ENCODE measurements around the gene IVNS1ABP.

DNA sequence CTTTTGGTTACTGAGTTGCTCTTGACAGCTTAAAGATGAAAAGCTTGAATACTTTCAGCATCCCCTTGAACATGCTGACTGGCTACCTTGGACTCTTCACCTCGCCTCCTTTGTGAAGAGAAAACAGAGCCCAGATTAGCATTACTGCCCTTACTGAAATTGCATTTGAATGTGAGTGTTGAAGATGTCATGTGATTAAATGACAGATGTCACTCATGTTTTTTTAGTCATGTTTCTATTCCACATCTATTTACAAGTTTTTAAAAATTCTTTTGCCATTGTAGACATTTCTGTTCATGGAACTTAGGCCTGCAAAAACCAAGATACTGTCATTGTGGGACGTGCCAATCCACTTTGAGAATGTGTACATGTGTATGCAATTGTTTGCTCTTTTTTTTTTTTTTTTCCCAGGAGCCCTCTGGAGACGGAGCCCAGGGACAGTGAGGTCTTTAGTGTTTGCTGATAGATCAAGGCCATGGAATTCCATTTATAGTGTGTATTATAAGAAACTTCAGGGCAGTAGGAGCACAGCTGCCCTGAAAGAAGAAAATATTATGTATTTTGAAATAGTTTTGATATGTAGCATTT is 25.7 kb upstream of the IVNS1ABP start:
- TF ChIP-seq CTCF (IDR thresholded peaks at IDR 0.05) (no peak), POLR2A (IDR thresholded peaks at IDR 0.05) (no peak), POLR2AphosphoS5 (IDR thresholded peaks at IDR 0.05) (no peak), EP300 (IDR thresholded peaks at IDR 0.05) (no peak)

All from stomach (tissue), 4 donors.